ENCODE data around the gene ZFAND3. TPM values are rescaled to one million over a fixed set of nuclear protein-coding genes. Genes with fewer than 3 reads are reported as not detected.

Gene ZFAND3
- total RNA-seq, 4 donors from 2014 or later, result 43.5 to 73.1 (median 49.0) TPM

GRCh38 chr6:37781788-37782187 lies 37.7 kb upstream of the ZFAND3 start:
- no peak for TF ChIP-seq CTCF (IDR thresholded peaks at IDR 0.05; ENCODE audit: low read depth)

GRCh38 chr6:37783025-37783855 lies 36.3 kb upstream of the ZFAND3 start:
- TF ChIP-seq CTCF (IDR thresholded peaks at IDR 0.05; ENCODE audit: low read depth), result no peak

- no peak for TF ChIP-seq CTCF (IDR thresholded peaks at IDR 0.05; ENCODE audit: low read depth)
Measured at GRCh38 chr6:37783856-37784584, 35.5 kb upstream of the ZFAND3 start.

GRCh38 chr6:37784585-37784967 lies 35.0 kb upstream of the ZFAND3 start:
- no peak for TF ChIP-seq CTCF (IDR thresholded peaks at IDR 0.05; ENCODE audit: low read depth)

- no peak for TF ChIP-seq CTCF (IDR thresholded peaks at IDR 0.05; ENCODE audit: low read depth)
Measured at GRCh38 chr6:37785002-37785662, 34.4 kb upstream of the ZFAND3 start.

GRCh38 chr6:37785663-37786270 lies 33.8 kb upstream of the ZFAND3 start:
- TF ChIP-seq CTCF (IDR thresholded peaks at IDR 0.05; ENCODE audit: low read depth), result no peak
